GM21717 (cell line): ENCODE measurements around the gene BTBD16.

Experiments
- ATAC-seq: cut with Tn5 transposase; IDR thresholded peaks from one replicate; pipeline ENCODE4 v1.9.1; 2021; ENCODE audit warnings: mild to moderate bottlenecking, moderate library complexity; ENCODE audit not compliant: unreplicated experiment

The BTBD16 gene

DNA sequence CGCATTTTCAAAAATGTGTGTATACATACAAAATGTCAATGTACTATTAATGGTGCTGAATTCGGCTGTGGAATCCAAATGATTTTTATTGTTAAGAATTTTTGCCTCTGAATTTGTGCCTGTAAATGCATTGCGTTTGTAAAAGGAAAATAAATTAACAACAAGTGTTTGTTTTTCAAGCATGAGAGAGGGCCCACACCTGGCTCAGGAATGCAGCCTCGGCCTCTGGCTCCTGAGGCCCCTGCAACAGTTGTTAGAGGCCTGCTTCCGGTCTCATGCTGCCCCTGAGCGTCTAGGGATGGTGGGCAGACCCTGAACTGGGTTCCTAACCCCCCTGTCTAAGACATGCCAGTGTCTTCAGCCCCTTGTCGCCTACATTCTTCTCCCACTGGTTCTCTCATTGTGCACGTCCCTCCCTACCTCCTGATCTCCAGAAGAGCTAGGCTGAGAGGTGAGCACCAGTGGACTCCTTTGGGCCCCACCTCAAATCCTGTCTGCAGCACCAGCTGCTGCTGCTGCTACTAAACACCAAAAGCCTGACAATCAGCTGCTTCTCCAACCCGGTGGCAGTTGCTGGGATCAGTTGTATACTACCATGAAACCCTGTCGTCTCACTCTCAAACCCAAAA is 1.9 kb upstream of the BTBD16 start:
- no peak for ATAC-seq

DNA sequence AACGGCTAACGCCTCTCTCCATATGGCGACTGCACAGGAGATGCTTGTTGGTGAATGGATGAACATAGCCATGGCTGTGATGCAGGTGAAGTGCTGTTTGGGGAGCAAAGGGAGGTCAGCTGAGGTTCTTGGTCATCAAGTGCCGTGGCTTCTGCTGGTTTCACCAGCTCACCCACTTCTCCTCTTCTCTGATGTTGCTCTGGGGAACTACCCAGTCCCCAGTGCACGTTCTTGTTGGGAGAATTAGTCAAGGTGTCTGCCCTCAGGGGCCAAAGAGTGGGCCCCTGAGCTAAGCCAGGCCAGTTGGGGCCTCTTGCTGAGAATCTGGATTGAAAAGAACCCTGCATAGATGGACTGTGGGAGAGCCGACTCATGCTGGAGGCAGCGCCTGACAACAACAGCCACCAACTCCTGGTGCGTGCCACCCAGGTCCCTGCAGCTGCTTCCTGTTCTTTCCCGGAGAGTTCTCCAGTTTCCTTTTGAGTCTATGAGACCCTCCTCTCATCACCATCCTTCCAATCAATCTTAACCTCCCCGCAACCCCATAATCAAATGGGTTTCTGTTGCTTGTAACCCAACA is 3.0 kb downstream of the BTBD16 start:
- no peak for ATAC-seq

DNA sequence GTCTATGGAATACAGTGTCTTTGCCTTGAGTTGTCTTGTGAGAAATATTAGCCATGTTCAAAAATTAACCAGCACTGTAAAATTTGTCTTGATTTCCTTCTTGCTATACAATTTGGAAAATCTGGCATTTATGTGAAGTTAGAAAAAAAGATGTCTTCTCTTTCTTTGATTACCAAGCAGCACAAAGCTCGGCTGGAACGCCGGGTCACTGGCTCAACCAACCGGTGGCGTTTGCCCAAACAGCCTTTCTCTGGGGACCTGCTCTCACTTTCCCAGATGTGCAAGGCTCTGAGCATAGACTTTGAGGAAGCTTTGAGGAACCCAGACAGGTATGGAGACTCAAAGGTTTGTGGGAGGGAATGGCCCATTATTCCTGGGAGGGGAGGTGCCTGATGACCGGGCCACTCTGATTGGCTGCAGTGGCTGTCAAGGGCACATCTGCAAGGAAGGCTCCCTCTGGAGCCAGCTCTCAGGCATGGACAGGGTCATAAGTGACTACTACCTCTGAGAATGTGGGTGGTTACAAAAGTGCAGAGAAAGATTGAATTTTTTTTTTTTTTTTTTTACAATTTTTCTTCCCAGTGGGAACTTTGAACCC is 5.6 kb downstream of the BTBD16 start:
- ATAC-seq = no peak

DNA sequence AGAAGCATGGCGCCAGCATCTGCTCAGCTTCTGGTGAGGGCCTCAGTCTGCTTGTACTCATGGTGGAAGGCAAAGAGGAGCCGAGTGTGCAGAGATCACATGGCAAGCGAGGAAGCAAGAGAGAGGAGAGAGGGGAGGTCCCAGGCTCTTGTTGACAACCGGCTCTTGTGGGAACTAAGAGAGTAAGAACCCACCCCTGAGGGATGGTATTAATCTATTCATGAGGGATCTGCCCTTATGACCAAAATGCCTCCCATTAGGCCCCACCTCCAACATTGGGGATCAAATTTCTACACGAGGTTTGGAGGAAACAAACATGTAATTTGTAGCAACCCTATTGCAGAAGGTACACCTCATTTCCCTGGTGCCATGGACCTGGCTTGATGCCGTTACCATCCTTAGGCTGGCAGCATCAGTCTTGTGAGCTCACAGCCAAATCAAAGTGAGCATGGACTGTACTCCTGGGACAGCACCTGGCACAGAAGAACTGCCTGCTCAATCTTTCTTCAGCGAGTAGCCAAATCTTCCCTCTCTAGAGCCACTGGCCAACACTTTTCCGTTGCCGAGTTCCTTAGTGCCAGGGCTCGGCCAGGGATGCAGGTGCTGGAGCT is 6.5 kb downstream of the BTBD16 start:
- ATAC-seq = no peak

DNA sequence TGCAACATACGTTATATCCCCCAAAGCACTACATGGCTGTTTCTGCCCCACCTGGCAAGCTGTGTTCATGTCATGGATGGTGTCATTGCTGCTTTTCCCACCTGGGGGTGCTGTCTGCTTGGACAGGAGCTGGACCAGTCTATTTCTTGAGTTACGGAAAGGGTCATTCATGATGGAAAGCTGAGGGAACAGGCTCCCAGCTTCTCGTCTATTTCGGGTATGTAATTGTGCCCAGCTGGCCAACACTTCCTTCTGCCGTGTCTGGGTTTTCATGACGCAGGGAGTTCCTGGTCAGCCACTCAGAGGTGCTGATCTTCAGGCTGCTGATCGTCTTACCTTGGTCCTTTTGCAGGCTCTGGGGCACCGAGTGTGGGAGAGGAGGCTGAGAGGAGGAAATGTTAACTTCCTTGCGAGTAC is 8.6 kb downstream of the BTBD16 start:
- ATAC-seq = no peak

DNA sequence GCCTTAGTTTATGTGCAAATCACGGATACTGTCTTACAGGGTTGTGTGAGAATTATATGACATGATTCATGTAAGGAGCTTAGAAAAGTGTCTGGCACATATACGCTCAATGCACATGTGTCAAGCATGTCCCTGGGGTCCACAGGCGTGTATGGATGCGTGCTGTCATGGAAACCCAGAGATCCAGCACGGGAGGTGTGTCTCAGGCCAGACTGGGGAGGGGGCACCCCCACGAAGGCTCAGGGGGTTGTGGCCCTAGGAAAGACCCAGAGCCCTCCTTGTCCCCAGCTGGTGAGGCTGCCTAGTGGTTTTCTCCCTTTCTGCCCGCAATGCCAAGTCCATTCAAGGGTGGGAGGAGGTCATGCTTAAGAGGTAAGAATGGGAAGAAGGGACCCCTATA is 9.1 kb downstream of the BTBD16 start:
- no peak for ATAC-seq

DNA sequence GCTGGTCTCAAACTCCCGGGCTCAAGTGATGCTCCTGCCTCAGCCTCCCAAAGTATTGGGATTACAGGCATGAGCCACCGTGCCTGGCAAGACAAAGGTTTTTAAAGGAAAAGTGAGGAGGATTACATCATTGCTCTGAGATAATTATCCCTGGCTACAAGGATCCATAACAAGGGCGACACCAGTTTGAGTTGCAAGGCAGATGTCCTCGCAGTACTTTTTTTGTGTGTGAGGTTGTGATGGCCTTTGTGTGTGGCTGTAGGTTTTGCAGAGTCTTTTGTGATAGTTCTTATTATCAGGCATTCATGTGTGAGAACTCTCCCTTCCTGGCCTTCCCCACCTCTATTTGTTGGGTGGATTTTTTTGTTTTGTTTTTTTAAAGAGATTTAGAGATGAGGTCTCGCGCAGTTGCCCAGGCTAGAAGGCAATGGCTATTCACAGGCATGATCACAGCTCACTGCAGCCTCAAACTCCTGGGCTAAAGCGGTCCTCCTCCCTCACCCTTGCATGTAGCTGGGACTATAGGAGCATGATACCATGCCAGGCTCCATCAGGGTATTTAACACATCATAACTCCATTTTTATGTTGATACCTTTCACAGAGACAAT is 10.0 kb downstream of the BTBD16 start:
- ATAC-seq = no peak

DNA sequence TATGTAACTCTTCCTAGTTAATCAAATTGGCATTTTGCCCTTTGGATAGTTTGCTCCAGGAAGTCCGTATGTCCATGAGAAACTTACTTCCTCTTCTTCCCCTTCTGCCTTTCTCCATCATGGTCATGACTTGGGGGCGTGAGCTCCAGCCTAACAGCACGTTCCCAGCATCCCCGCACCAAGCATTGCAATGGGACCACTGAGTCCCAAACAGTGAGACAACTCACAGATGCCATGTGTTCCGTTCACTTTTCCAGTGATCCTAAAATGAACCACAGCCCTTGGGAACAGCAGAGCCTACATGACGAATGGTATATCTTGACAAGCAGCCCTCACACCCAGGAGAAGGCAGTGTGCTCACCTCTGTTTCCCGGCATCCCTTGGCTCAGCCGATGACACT is 10.7 kb downstream of the BTBD16 start:
- no peak for ATAC-seq

DNA sequence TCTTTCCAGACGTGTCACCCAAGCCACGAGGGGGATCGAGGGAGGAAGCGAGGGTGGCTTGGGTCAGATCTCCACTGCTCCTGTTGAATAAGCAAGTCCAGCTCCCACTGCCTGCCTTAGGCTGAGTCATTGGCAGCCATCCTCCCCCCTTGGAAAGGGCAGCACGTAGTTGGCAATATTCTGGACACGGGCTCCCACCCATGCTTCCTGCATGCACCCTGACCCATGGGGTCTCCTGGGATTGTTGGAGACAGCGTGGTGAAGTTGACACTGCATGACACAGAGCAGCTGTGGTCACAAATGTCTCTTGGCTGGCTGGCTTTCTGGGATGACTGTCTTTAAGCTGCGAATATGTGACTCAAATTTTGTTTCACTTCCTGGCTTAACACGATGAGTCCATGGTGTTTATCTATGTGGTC is 11.2 kb downstream of the BTBD16 start:
- no peak for ATAC-seq

DNA sequence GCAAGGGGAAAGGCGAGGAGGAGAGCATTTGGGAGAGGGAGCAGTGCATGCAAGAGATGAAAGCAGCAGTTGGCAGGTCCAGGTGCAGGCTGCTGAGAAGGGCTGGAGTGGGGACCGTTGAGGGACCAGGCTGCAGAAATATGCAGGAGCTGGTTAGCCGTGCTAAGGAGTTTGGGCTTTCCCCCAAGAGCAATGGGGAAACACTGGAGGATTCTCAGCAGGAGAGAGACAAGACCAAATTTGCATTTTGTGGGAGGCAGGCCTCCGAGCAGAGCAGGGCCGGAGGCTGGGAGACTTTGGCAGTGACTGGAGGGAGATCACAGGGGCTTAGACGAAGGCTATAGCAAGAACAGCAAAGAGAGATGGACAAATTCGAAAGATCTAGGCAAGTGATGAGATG is 11.8 kb downstream of the BTBD16 start:
- ATAC-seq = no peak

DNA sequence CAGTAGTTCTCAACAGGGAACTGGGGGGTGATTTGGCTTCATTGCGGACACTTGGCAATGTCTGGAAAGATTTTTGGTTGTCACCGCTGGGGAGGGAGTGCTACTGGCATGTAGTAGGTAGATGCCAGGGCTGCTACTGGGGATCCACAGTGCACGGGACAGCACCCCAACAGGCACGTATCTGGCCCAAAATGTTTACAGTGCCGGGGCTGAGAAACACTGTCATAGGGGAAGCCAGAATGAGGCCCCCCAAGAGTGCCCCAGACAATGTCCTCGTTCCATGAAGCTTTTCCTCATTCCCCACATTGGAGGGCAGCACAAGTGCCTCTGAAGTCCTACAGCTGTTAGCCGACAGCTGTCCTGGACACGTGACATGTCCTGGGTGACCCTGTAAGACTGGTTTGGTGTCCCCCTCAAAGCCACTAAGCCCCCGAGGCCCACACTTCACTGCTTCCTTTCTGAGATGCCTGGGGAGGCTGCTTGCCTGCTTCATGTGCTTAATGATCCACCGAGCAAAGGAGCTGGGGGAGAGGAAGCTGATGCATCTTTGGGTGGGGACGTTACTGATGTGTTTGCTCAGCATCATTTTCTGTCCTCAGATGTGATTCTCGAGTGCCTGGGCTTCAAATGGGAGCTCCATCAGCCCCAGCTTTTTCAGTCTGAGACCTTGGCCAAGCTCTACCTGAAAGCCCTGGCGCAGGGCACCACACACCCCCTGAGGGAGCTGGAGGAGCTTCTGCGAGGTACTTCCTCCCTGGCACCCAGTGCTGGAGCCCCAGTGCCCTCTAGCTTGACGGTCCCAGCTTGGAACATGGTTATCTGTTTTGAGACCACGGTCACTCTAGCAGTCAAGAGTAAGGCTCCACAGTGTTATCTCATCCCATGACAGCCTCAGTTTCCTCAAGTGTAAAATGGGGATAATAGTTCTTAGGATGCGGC is 14.7 kb downstream of the BTBD16 start:
- no peak for ATAC-seq

DNA sequence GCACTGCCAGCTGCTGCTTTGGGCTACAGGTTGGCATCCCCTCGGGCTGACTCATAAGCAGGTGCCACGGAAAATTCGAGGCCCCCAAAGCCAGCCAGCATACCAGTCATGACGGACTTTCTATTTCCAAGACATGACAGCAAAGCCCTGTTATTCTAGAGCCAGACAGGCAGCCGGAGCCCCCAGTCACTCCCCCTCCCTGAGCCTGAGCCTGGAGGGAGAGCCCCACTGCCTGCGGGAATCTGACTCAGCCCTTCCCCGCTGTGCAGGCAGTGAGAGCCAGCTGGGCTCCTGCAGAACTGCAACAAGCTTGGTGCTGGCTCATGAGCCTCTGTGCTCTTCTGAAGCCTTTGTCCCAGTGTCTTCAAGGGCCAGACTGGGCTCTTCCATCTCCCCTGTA is 15.8 kb downstream of the BTBD16 start:
- ATAC-seq = no peak

DNA sequence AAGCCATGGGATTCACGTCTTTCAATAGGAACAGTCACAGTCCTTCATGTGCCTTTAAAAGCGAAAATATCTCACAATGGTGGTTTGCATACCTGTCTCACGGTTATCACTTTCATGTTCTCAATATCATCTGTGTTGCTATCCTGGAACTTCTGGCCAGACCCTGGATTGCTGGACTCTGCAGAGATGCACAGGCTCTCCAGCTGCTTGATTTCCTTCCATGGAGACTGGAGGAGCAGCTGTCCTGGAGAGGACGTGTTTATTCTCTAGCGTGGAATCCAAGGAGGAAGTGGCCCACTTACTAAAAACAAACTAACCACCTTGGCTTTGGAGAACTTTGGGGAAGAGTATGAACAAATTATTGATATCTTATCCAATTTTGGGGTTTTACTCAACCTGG is 16.5 kb downstream of the BTBD16 start:
- no peak for ATAC-seq

DNA sequence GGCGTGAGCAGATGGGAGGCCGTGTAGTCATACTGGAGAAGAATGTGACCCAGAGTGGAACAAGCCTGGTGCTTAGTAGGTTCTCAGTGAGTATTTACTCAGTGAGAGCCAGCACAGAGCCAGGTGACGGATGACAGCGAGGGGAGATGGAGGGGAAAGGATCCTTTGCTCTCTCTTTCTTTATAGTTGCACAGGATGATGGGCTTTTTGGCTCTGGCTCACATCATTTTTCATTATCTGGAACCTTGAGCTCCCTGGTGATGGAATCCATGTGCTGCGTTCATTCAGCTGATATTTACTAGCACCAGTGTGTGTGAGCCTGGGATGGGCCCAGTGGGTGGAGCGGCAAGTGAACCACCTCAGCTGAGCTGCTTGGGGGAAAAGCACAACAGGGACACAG is 17.2 kb downstream of the BTBD16 start:
- ATAC-seq = no peak

DNA sequence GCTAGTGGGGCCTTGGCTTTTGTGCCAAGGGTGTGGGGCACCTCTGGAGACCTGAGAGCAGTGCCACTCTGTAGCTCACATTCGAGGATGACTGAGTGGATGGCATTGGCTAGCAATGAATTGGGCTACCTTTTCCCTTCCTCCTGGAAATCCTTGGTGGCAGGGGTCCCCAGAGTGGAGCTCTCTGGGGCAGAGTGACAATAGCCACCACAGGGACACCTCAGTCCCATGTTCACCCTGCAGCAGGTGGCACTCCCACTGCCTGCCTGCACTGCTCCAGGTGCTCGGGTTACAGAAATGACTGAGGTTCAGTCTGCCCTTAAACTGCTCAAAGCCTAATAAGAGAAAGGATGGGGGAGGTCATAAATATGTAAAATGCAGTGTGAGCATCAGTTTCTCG is 17.8 kb downstream of the BTBD16 start:
- ATAC-seq = no peak

DNA sequence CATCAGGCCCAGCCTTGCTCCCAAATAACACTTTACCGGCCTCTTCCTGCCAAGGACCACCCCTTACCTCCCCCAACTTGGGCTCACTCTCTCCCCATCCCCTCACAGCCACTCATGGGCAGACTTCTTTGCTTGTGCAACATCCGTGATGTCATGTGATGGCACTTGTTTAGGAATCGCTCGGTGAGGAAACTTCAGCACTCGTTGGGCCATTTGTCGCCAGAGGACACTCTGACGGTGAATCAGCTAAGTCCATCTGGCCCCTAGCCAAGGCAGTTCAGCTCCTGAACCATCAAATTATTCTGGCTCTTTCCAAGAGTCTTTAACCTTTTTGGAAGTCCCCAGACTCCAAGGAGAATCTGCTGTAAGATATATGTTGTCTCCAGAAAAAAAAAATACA is 19.2 kb downstream of the BTBD16 start:
- ATAC-seq = no peak

DNA sequence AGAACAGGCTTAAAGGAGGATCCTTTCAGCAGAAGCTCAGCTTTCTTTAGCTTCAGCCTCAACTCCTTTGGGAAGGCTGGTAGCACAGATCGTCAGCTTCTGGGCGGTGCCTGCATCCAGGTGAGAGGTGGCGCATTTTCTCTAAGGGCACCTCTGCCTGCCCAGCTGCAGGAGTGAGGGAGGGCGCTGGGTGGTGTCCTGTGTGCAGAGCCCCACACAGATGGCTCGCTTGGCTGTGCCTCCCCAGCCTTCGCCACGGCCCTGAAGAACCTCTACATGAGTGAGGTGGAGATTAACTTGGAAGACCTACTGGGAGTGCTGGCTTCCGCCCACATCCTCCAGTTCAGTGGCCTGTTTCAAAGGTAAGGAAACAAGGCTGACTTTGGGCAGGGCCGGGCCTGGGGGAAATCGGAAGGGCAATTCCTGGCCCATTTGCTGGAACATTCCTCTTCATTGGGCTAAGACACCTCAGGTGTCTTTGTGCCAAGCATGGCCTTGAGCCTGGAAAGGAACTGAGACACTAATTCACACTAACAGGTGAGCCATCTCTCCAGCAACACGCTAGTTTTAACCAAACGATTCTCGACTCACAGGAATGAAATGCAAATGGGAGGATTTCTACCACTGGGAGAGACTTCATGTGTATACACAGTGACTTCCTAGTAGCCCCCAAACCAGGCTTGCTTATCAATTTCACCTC is 19.9 kb downstream of the BTBD16 start:
- ATAC-seq = no peak

DNA sequence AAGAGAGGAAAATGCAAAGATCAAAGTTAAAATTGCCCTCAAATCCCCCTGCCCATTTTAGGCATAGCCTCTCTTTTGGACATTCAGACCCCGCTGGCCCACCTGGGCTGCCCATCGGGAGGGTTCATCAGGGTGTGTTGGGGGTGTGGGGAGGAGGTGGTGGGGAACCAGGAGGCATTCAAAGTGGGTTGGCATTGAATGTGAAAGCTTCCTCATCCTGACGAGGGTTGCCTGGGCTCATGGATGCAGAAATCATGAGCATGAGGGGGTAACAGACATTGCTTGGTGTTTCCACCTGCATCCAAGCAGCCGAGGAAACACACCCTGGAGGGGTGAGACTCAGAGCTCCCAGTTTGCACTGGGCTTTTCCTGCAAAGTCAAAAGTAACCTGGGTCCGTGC is 20.6 kb downstream of the BTBD16 start:
- ATAC-seq = no peak

DNA sequence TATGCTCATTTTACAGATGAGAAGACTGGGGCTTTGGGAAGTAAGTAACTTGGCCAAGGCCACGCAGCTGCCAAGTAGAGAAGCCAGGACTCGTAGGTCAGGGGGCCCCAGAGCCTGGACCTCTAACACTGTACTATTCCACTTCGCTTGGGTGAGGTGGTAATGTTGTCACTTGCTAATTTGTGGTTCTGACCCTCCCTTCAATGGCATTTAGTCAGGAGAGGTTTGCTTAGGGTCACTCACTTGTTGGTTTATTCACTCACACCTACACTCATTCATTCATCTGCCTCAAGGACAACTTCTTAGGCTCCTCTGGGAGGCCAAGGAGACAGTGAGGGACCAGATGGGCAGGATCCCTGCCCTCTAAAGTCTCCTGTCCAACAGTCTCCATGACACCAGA is 21.3 kb downstream of the BTBD16 start:
- ATAC-seq = no peak
